HT-29 (cell line): ENCODE measurements around the gene DQX1. TPM values are rescaled to one million over a fixed set of nuclear protein-coding genes. Genes with fewer than 3 reads are reported as not detected.
A peak's percentile ranks its signal among the peaks of the same experiment; 100 is the strongest.

ENCODE experiments used
- DNase-seq: peaks from one replicate; pipeline ENCODE4 v3.0.0-alpha.2; 2015; ENCODE audit warnings: low spot score
- total RNA-seq: library from RNA; depleted of rRNA; stranded (reverse); fragments of >200 nt; shearing (Covaris generic); gene quantifications from 2 replicates; pipeline ENCODE4 v1.2.3, GENCODE V29; 2014

The DQX1 gene
- total RNA-seq, 1 experiment from 2014 or later = 1.3 TPM

GRCh38 chr2:74532222-74532621, 6.2 kb upstream of the DQX1 start:
- DNase-seq = peak; percentile 62

- no peak for DNase-seq
Observed at GRCh38 chr2:74531666-74532065, 5.6 kb upstream of the DQX1 start.

- peak; percentile 36 for DNase-seq
Observed at GRCh38 chr2:74530239-74531187, 4.5 kb upstream of the DQX1 start.

GRCh38 chr2:74529357-74530238, 3.6 kb upstream of the DQX1 start, which contains the start of the genes AUP1 and HTRA2:
Gene AUP1, minus strand, starts transcription at chr2:74529706. Its CDS starts 77 bp downstream, at chr2:74529629.
Gene HTRA2, plus strand, starts transcription at chr2:74529933. Its CDS starts 74 bp downstream, at chr2:74530007.
- peak; percentile 99 for DNase-seq

GRCh38 chr2:74528600-74529356, 2.7 kb upstream of the DQX1 start:
- no peak for DNase-seq

GRCh38 chr2:74527741-74528140, 1.7 kb upstream of the DQX1 start:
- DNase-seq = no peak

GRCh38 chr2:74526649-74527230, 709 bp upstream of the DQX1 start:
- DNase-seq = no peak

GRCh38 chr2:74524955-74525716, 895 bp downstream of the DQX1 start:
- no peak for DNase-seq

- no peak for DNase-seq
Observed at GRCh38 chr2:74524005-74524404, 2.0 kb downstream of the DQX1 start.

- no peak for DNase-seq
Observed at GRCh38 chr2:74522516-74522915, 3.5 kb downstream of the DQX1 start.

- no peak for DNase-seq
Observed at GRCh38 chr2:74516650-74517049, 9.4 kb downstream of the DQX1 start.

- no peak for DNase-seq
Observed at GRCh38 chr2:74515981-74516633, 9.9 kb downstream of the DQX1 start.

GRCh38 chr2:74515271-74515980, 10.6 kb downstream of the DQX1 start:
- DNase-seq = no peak

GRCh38 chr2:74514368-74515270, 11.4 kb downstream of the DQX1 start, which contains the start of gene TLX2:
Gene TLX2, plus strand, starts transcription at chr2:74514450. Its CDS starts 357 bp downstream, at chr2:74514807.
- no peak for DNase-seq

- DNase-seq = no peak
Observed at GRCh38 chr2:74513605-74514367, 12.2 kb downstream of the DQX1 start.

- DNase-seq = no peak
Observed at GRCh38 chr2:74512744-74513604, 13.1 kb downstream of the DQX1 start.
